Neutrophil (primary cell): ENCODE results near the gene LYRM1.
"Not testable (repeated sequence)": the region's sequence is repeated elsewhere in the genome, so short reads cannot be mapped to it uniquely, and the experiment has no call there.

Experiments
- H3K27ac ChIP-seq: fragments of 200-600 bp; sonication (generic); 2 replicates; pipeline ENCODE4 v1.5.1; 2016; ENCODE audit warnings: mild to moderate bottlenecking, moderate library complexity
- H3K27me3 ChIP-seq: fragments of 200-600 bp; sonication (generic); 2 replicates; pipeline ENCODE4 v1.6.0; 2016; ENCODE audit warnings: mild to moderate bottlenecking
- H3K36me3 ChIP-seq: fragments of 200-600 bp; sonication (generic); 2 replicates; pipeline ENCODE4 v1.5.1; 2017
- H3K4me1 ChIP-seq, 2 experiments: fragments of 200-600 bp in 1 of 2; sonication (generic) in 1 of 2; 1 replicate in 1 of 2; 2 replicates in 1 of 2; pipeline versions ENCODE4 v1.5.1 to v1.6.1; 2013 to 2016; ENCODE audit warnings: low read depth in 1 of 2, low read length in 1 of 2, mild to moderate bottlenecking in 1 of 2, moderate library complexity in 1 of 2; ENCODE audit not compliant: control insufficient read depth in 1 of 2, insufficient read depth in 1 of 2
- H3K4me3 ChIP-seq, 2 experiments: fragments of 200-600 bp in 1 of 2; sonication (generic) in 1 of 2; 1 replicate in 1 of 2; 2 replicates in 1 of 2; pipeline ENCODE4 v1.5.1; 2013 to 2016; ENCODE audit warnings: low read depth in 1 of 2, low read length in 1 of 2, mild to moderate bottlenecking in 1 of 2, moderate library complexity in 1 of 2
- H3K9me3 ChIP-seq: fragments of 200-600 bp; sonication (generic); 2 replicates; pipeline ENCODE4 v1.5.1; 2016
- TF ChIP-seq, protein P1 (sequence below): fragments of 200-600 bp; sonication (generic); IDR thresholded peaks from 2 replicates; pipeline ENCODE4 v1.5.1; 2016; ENCODE audit warnings: antibody characterized with exemption

LYRM1 gene

DNA sequence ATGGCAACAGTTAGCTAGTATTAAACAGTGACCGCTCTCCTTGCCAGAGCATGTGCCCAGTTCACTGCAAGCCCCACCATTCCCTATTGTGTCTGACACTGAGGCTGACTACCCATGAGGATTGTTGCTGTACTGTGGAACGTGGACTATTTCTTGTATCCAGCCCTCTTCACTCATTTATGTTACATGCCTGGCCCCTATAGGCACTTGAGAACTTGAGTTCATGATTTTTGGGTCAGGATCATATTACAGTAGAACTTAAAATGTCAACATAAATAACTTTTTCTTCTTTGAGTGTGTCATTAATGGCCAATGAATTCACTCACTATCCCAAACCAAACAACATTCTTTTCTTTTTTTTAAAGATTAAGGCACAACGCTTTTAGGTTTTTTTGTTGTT lies 55.7 kb downstream of the LYRM1 start:
- H3K4me3 ChIP-seq = no peak overlapping the region
- no peaks in the 10 kb centered on the region for H3K4me1 ChIP-seq
- H3K27me3 ChIP-seq = no peaks in the 10 kb centered on the region
- H3K9me3 ChIP-seq = no peaks in the 10 kb centered on the region
- no peak overlapping the region for H3K27ac ChIP-seq
- H3K36me3 ChIP-seq = no peaks in the 10 kb centered on the region
- TF ChIP-seq, protein P1, sequence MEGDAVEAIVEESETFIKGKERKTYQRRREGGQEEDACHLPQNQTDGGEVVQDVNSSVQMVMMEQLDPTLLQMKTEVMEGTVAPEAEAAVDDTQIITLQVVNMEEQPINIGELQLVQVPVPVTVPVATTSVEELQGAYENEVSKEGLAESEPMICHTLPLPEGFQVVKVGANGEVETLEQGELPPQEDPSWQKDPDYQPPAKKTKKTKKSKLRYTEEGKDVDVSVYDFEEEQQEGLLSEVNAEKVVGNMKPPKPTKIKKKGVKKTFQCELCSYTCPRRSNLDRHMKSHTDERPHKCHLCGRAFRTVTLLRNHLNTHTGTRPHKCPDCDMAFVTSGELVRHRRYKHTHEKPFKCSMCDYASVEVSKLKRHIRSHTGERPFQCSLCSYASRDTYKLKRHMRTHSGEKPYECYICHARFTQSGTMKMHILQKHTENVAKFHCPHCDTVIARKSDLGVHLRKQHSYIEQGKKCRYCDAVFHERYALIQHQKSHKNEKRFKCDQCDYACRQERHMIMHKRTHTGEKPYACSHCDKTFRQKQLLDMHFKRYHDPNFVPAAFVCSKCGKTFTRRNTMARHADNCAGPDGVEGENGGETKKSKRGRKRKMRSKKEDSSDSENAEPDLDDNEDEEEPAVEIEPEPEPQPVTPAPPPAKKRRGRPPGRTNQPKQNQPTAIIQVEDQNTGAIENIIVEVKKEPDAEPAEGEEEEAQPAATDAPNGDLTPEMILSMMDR = no peak

DNA sequence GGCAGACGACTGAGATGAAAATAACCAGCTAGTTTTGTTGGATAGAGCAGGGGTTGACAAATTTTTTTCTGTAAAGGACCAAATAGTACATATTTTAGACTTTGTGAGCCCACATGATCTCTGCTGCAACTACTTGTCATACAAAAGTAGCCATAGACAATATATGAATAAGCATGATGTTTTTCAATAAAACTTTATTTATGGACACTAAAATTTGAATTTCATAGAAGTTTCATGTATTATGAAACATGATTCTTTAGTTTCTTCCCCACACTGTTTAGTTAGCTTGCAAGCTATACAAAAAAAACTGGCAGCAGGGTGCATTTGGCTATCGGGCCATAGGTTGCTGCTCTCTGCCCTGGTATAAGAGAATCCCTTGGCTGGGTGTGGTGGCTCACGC lies 56.6 kb downstream of the LYRM1 start:
- TF ChIP-seq, protein P1 = no peak
- Histone ChIP-seq H3K27ac (no peak overlapping the region), H3K36me3 (no peaks in the 10 kb centered on the region), H3K27me3 (no peaks in the 10 kb centered on the region), H3K4me3 (no peak overlapping the region), H3K4me1 (no peaks in the 10 kb centered on the region), H3K9me3 (no peaks in the 10 kb centered on the region)

DNA sequence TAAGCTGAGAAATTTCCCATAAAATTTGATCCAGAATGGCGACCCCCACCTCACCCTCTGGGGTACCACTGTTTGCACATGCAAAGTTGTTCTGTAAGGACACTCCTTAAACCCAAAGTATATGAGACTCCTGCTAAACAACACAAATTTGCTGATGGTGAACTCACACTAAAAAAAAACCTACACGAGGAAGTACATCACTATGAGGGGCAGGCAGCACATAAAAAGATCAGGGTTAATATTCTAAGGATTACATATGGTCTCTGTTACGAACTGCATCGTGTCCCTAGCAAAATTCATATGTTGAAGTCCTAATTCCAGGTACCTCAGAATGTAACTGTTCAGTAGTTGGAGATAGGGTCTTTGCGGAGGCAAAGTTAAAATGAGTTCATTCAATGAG lies 60.3 kb downstream of the LYRM1 start:
- Histone ChIP-seq H3K9me3 (no peaks in the 10 kb centered on the region), H3K36me3 (no peaks in the 10 kb centered on the region)

DNA sequence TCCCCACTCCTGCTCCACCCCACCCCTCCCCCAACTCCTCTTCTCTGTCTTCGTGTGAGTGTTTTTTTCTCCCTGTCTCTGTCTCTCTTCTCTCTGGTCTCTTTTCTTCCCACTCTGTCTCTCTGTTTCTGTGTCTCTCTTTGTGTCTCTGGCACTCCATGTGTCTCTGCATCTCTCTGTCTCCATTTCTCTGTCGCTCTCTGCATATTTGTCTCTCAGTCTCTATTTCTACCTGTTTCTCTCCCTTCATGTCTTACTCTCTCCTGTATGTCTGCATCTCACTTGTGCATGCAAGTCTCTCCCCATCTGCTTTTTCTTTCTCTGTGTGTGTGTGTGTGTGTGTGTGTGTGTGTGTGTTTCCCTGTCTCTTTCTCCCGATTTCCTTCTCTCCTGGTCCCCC lies 68.2 kb downstream of the LYRM1 start:
- H3K27me3 ChIP-seq = no peaks in the 10 kb centered on the region
- TF ChIP-seq, protein P1 = no peak
- no peaks in the 10 kb centered on the region for H3K9me3 ChIP-seq
- no peak overlapping the region for H3K27ac ChIP-seq
- H3K4me1 ChIP-seq = no peaks in the 10 kb centered on the region
- no peak overlapping the region for H3K4me3 ChIP-seq
- no peaks in the 10 kb centered on the region for H3K36me3 ChIP-seq

More for the DNA sequence above, 60.3 kb downstream of the LYRM1 start:
- Histone ChIP-seq H3K27ac (no peak overlapping the region), H3K27me3 (no peaks in the 10 kb centered on the region), H3K4me1 (no peaks in the 10 kb centered on the region), H3K4me3 (no peak overlapping the region)
- TF ChIP-seq, protein P1 = no peak

DNA sequence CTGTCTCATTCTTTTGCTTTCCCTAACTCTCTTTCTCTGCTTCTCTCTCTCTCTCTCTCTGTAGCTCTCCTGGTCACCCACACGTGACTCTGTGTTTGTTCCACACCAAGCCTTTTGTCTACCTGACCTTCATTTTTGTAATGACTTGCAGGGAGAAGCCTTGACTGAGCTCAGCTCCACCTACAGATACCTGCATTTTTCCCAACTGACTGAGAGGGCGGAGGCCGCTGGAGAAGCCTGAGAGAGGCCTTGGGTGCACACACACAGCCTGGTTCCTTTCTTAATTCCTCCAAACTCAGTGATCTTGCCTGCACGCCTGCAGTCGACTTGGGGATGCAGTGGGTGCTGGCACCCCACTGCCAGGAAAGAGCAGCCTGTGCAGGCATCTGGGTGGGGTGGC lies 68.8 kb downstream of the LYRM1 start:
- Histone ChIP-seq H3K27me3 (no peaks in the 10 kb centered on the region), H3K4me1 (no peaks in the 10 kb centered on the region), H3K36me3 (no peaks in the 10 kb centered on the region), H3K27ac (no peak overlapping the region), H3K9me3 (no peaks in the 10 kb centered on the region), H3K4me3 (no peak overlapping the region)
- TF ChIP-seq, protein P1 = no peak

DNA sequence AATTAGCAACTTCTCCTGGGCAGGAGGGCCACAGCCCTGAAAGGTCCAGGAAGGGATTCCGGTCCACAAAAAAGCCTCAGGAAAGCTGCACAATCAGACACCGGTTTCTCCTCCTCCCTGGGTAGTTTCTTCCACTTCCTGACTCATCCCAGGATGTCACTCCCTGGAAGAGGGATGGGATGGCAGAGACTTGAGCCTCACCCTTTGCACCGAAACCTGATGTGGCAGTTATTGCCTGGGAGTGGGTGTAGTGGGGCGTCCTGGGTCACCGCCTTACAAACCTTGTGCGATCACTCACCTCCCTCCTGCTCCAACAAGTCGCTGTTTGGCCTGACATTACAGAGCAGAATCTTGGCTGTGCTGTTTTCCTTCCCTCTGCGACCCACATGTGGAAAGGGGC lies 70.8 kb downstream of the LYRM1 start:
- Histone ChIP-seq H3K36me3 (no peaks in the 10 kb centered on the region), H3K27ac (no peak overlapping the region), H3K9me3 (no peaks in the 10 kb centered on the region), H3K27me3 (no peaks in the 10 kb centered on the region), H3K4me3 (no peak overlapping the region), H3K4me1 (no peaks in the 10 kb centered on the region)
- TF ChIP-seq, protein P1 = no peak

DNA sequence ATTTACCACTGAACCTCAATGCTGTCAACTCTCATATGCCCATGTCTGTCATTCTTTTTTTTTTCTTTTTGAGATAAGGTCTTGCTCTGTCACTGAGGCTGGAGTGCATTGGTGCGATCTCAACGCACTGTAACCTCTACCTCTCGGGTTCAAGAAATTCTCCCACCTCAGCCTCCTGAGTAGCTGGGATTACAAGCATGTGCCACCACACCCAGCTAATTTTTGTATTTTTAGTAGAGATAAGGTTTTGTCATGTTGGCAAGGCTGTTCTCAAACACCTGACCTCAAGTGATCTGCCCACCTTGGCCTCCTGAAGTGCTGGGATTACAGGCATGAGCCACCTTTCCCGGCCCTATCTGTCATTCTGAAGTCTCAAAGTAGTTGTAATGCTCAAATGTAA lies 72.6 kb downstream of the LYRM1 start:
- H3K36me3 ChIP-seq, H3K27me3 ChIP-seq, H3K9me3 ChIP-seq, H3K4me3 ChIP-seq, H3K4me1 ChIP-seq, H3K27ac ChIP-seq: not testable (repeated sequence)
